RWPE1 (cell line): ENCODE results near the gene NRG3.

Experiments
- CTCF ChIA-PET: fragments of 350-600 bp; sonication (Branson Sonifier 250); formaldehyde crosslinking; extraction: SDS; loops from one replicate; lab custom pipeline; 2021; lab: Yijun Ruan, JAX
- POLR2A ChIA-PET: fragments of 400-600 bp; formaldehyde crosslinking; extraction: SDS; loops from one replicate; lab custom pipeline; 2020; ENCODE audit warnings: antibody characterized with exemption; ENCODE audit not compliant: low non-redundant PET; lab: Yijun Ruan, JAX
- DNase-seq: peaks from one replicate; pipeline ENCODE4 v3.0.0; 2012; ENCODE audit warnings: low spot score
- H3K27ac ChIP-seq: fragments of 450-650 bp; 2 replicates; pipeline ENCODE4 v1.5.1; 2017
- TF ChIP-seq, protein P1 (sequence below): fragments of 450-650 bp; conservative IDR thresholded peaks from 2 replicates; pipeline ENCODE4 v1.5.1; 2017; ENCODE audit warnings: low read depth, mild to moderate bottlenecking

Gene NRG3

DNA sequence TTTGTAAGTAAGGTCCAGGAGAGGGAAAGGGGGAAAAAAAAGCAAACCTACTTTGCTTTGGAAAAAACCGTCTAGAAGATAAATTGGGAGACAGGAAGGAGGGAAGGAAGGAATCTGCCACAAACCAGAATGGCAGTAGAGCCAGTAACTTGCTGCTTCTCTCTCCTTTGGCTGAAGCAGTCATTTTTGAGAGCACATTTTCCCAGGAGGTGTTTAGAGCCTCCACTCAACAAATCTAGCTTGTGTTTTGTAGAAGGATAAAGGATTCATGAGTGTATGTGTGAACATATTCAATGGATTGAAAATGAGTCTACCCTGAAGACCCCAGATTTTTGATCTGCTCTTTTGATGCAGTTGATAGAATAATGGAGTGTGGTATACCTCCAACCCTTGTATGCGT, 2.6 kb downstream of the NRG3 start:
- DNase-seq: no peak
- TF ChIP-seq, protein P1, sequence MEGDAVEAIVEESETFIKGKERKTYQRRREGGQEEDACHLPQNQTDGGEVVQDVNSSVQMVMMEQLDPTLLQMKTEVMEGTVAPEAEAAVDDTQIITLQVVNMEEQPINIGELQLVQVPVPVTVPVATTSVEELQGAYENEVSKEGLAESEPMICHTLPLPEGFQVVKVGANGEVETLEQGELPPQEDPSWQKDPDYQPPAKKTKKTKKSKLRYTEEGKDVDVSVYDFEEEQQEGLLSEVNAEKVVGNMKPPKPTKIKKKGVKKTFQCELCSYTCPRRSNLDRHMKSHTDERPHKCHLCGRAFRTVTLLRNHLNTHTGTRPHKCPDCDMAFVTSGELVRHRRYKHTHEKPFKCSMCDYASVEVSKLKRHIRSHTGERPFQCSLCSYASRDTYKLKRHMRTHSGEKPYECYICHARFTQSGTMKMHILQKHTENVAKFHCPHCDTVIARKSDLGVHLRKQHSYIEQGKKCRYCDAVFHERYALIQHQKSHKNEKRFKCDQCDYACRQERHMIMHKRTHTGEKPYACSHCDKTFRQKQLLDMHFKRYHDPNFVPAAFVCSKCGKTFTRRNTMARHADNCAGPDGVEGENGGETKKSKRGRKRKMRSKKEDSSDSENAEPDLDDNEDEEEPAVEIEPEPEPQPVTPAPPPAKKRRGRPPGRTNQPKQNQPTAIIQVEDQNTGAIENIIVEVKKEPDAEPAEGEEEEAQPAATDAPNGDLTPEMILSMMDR: no peak
- ChIA-PET POLR2A (no interaction called here), CTCF (no interaction called here)
- no peak overlapping the region for H3K27ac ChIP-seq

DNA sequence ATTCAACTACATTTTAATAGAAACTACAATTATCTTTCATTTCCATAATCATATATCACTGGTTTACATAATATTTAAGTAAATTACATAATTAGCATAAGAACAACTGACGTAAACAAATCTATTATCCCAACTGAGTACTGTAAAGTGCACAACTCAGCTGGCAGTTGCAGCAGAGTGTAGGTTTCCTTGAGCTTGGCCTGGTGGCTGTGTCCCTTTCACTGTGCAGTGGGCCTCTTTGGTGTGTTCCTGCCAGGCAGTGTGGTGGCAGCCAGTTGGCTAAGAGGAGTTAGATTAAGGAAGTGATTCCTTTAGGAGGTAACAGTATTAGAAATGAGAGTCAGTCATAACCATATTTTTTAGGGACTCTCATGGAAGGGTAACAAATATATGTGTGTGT, 7.0 kb downstream of the NRG3 start:
- CTCF ChIA-PET: no interaction called here
- DNase-seq: no peak
- TF ChIP-seq, protein P1: no peak
- POLR2A ChIA-PET: no interaction called here
- no peak overlapping the region for H3K27ac ChIP-seq

DNA sequence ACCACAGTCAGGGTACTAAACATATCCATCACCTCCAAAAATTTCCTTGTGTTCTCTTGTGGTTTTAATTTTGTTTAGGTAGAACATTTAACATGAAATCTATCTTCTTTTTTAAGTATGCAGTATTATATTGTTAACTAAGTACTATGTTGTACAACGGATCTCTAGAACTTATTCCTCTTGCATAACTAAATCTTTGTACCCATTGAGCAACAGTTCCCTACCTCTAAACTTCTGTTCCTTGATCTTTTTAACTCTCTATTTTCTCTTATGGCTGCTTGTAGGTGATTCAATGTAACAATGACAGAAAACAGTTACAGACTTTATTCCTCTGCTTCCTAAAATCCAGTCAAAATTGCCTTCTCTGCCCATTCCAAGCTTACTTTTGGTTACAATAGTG, 9.9 kb downstream of the NRG3 start:
- TF ChIP-seq, protein P1: no peak
- no peak overlapping the region for H3K27ac ChIP-seq
- DNase-seq: no peak
- POLR2A ChIA-PET: no interaction called here
- CTCF ChIA-PET: no interaction called here

DNA sequence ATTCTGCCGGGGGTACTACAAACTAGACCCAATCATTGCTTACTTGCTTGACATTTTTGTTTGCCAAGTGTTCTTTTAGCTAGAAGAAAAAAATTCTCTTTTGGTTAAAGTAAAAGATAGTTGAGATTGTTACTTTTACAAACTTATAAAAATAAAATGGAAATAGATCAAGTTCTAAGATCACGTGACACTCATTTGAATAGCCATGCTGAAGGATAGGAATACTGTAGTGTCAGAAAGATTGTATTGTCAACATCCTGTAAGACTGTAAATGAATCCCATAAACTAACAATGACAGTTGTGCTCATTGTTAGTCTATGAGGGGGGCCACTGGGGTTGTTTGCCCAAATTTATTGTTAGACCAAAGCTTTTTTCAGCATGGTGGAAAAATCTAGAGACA, 10.5 kb downstream of the NRG3 start:
- TF ChIP-seq, protein P1: no peak
- H3K27ac ChIP-seq: no peak overlapping the region
- CTCF ChIA-PET: no interaction called here
- POLR2A ChIA-PET: no interaction called here
- no peak for DNase-seq

DNA sequence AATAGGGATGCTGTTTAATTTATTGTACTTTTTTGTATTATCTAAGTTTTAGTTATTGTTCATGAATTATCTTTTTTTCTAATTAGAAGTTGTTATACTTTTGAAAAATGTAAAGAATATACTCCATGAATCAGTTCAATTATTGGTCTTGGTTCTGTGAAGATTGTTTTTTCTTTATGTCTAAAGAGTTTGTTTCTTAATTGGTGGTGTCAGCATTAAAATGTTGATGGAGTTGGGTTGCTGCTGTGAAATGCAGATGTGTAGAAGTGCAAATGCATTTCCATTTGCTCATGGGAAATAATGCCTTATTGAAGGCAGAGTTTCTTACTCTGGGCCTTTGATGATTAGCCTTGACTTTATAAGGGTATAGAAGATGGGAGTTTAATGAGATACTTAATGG, 11.9 kb downstream of the NRG3 start:
- no peak overlapping the region for H3K27ac ChIP-seq
- POLR2A ChIA-PET: no interaction called here
- TF ChIP-seq, protein P1: no peak
- CTCF ChIA-PET: no interaction called here
- no peak for DNase-seq

DNA sequence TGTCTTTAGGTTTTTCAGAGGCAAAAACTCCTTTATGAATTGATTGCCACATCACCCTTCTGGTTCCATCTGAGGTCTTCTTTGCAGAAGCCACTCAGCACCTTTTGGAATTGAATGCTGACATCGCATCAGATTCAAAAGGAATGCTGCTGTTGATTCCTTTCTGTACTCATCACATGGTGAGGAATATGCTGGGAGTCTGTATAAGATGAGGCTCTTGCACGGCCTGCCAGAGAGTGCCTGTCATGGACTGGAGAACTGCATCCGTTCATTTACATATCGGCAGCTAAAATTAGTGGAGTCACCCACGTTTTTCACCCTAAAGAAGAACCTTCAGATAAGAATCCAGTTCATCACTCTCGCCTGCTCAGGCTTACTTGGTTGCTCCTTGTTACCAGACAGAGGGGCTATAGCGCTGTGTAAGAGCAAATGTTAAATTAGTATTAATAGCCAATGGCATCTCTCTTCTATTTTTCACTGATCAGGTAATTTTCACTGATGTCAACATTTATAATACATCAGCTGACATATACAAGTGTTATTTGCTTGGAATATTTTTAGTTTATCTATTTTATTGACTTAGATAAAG, 14.3 kb downstream of the NRG3 start:
- DNase-seq: no peak
- CTCF ChIA-PET: no interaction called here
- TF ChIP-seq, protein P1: no peak
- POLR2A ChIA-PET: no interaction called here
- no peak overlapping the region for H3K27ac ChIP-seq

DNA sequence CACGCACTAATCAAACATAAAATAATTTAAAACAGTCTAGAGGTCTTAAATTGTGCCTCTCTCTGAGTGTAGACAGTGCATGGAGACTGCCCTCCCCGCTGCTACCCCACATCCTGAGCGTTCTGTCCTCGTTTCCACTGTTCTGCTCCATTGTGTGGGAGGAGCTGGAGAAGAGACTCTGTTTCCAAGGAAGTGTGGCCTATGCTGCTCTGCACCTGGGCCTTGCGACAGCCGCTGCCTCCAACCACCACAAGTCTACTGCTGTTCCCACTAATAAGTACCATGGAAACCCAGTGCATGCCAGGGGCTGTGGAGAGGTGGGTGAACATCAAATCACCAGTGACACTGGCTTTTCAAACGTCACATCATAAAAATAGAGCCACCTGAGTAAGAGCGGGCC, 19.6 kb downstream of the NRG3 start:
- H3K27ac ChIP-seq: no peak overlapping the region
- DNase-seq: no peak
- CTCF ChIA-PET: no interaction called here
- TF ChIP-seq, protein P1: no peak
- POLR2A ChIA-PET: no interaction called here
